Superior temporal gyrus (tissue), 1 donor: ENCODE measurements around the gene PDZD2.
"Not testable (repeated sequence)": the region's sequence is repeated elsewhere in the genome, so short reads cannot be mapped to it uniquely, and the experiment has no call there.

Source experiments
- DNase-seq: peaks from one replicate; pipeline ENCODE4 v3.0.0-alpha.2; 2016; ENCODE audit errors: extremely low spot score

Gene PDZD2

GRCh38 chr5:32072054-32072453 is 433.1 kb downstream of the PDZD2 start:
- DNase-seq = no peak

GRCh38 chr5:32074401-32074800 is 435.5 kb downstream of the PDZD2 start:
- no peak for DNase-seq

GRCh38 chr5:32076699-32077695 is 438.1 kb downstream of the PDZD2 start:
- DNase-seq = peak; percentile 87

GRCh38 chr5:32078855-32079254 is 439.9 kb downstream of the PDZD2 start:
- DNase-seq = not testable (repeated sequence)

GRCh38 chr5:32080565-32080964 is 441.6 kb downstream of the PDZD2 start:
- not testable (repeated sequence) for DNase-seq

GRCh38 chr5:32082701-32083100 is 443.8 kb downstream of the PDZD2 start:
- no peak for DNase-seq

GRCh38 chr5:32083981-32084430 is 445.1 kb downstream of the PDZD2 start:
- no peak for DNase-seq

GRCh38 chr5:32087086-32088082 is 448.5 kb downstream of the PDZD2 start:
- no peak for DNase-seq

GRCh38 chr5:32088214-32088613 is 449.3 kb downstream of the PDZD2 start:
- no peak for DNase-seq

GRCh38 chr5:32089146-32090000 is 450.4 kb downstream of the PDZD2 start:
- no peak for DNase-seq

- no peak for DNase-seq
These were observed 451.3 kb downstream of the PDZD2 start for GRCh38 chr5:32090026-32090754.

GRCh38 chr5:32090755-32091128 is 451.8 kb downstream of the PDZD2 start:
- DNase-seq = no peak

GRCh38 chr5:32092938-32093812 is 454.2 kb downstream of the PDZD2 start:
- peak; percentile 91 for DNase-seq

- DNase-seq = no peak
These were observed 455.8 kb downstream of the PDZD2 start for GRCh38 chr5:32094691-32095090.

GRCh38 chr5:32095261-32095671 is 456.3 kb downstream of the PDZD2 start:
- no peak for DNase-seq

- no peak for DNase-seq
These were observed 458.1 kb downstream of the PDZD2 start for GRCh38 chr5:32096891-32097595.

- no peak for DNase-seq
These were observed 459.4 kb downstream of the PDZD2 start for GRCh38 chr5:32098291-32098690.

- DNase-seq = no peak
These were observed 460.0 kb downstream of the PDZD2 start for GRCh38 chr5:32098890-32099310.
